Measurements from ENCODE around the gene DDX24.

The DDX24 gene

GRCh38 chr14:94113490-94113889 lies 32.5 kb upstream of the DDX24 start:
- TF ChIP-seq, protein P1, sequence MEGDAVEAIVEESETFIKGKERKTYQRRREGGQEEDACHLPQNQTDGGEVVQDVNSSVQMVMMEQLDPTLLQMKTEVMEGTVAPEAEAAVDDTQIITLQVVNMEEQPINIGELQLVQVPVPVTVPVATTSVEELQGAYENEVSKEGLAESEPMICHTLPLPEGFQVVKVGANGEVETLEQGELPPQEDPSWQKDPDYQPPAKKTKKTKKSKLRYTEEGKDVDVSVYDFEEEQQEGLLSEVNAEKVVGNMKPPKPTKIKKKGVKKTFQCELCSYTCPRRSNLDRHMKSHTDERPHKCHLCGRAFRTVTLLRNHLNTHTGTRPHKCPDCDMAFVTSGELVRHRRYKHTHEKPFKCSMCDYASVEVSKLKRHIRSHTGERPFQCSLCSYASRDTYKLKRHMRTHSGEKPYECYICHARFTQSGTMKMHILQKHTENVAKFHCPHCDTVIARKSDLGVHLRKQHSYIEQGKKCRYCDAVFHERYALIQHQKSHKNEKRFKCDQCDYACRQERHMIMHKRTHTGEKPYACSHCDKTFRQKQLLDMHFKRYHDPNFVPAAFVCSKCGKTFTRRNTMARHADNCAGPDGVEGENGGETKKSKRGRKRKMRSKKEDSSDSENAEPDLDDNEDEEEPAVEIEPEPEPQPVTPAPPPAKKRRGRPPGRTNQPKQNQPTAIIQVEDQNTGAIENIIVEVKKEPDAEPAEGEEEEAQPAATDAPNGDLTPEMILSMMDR (IDR thresholded peaks at IDR 0.05): no peak

DNA sequence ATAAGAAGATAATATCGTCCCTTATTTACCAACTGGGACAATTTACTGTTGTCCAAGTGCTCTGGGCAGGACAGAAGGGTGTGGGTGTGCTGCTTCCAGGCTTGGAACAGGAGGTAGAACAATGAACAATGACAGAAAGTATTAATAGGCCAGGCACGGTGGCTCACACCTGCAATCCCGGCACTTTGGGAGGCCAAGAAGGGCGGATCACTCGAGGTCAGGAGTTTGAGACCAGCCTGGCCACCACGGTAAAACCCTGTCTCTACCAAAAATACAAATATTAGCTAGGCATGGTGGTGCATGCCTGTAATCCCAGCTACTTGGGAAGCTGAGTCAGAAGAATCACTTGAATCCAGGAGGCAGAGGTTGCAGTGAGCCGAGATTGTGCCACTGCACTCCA lies 32.1 kb upstream of the DDX24 start:
- TF ChIP-seq, protein P1 (IDR thresholded peaks at IDR 0.05): no peak

GRCh38 chr14:94112513-94113063 lies 31.6 kb upstream of the DDX24 start:
- TF ChIP-seq, protein P1 (IDR thresholded peaks at IDR 0.05): no peak

DNA sequence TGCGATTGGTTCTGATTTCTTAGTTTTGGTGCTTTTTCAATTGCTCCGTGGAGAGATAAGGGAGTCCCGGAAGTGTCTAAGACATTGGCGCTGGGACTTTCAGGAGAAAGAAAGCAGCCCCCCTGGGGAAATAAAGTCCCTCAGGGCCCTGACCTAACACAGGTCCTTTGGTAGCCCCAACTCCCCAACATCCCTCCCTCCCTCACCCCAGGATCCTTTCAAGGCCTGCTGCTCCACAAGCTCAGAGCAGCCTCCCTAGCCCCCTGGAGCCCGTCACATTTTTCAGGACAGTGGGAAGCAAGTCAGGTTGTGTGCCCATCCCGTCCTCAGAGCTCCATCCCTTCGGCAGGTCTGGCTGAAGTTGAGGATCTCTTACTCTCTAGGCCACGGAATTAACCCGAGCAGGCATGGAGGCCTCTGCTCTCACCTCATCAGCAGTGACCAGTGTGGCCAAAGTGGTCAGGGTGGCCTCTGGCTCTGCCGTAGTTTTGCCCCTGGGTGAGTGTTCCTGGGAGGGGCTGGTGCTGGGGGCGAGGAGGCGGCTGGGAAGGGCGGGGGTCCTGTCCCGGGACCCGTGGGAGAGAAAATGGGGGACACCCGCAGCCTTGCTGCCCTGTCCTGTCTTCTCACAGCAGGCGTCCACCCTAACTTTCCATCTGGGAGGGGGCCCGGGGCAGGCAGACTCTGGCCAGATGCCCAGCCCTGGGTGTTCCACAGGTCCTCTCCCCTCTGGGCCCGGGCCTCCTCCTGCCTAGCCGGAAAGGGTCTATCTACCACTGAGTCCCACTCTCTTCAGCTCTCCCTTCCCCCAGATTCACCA lies 30.5 kb upstream of the DDX24 start:
- TF ChIP-seq, protein P1 (IDR thresholded peaks at IDR 0.05): no peak

DNA sequence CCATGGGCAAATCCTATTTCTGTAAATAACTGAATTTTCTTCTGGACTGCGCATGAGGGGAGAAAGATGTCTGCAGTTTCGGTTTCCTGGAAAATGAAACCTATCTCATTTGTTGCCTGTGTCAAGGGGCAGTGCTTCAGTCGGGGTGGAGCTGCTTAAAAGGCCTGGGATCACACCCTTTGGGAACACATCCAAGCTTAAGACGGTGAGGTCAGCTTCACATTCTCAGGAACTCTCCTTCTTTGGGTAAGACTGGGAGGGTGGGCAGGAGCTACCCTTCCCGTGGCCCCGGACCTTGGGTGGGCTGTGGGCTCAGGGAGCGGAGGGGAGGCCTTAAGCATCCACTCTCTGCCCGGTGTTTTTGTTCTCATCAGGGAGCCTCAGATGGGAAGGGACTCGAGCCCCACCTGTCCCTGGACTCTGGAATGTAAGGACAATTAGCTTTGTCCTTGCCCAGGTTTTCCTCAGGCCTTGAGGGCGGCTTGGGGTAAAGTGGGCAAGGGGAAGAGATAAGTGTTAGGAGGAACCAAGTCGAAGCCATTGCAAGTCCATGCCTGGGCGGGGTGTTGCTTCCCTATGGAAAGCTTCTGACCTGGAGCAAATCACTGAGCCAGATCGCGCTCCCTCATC lies 29.7 kb upstream of the DDX24 start, which contains the start of gene IFI27:
TSS of gene IFI27 (plus strand) at position 185 of the 630 bp plus-strand sequence.
- TF ChIP-seq, protein P1 (IDR thresholded peaks at IDR 0.05): no peak

DNA sequence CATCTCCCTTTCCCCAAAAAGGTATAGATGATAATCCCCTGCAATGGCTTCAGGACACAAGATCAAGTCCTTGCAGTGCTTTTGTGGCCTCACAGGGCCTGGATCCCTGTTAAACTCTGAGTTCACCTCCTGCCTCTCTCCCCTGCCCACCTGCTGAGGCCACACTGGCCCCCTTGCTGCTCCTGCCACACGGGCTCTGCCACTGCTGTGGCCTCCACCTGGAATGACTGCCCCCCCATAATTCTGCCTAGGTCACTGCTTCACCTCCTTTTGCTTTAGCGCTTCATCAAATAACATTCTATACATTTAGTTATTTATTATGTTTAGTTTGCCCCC lies 28.9 kb upstream of the DDX24 start:
- TF ChIP-seq, protein P1 (IDR thresholded peaks at IDR 0.05): no peak

DNA sequence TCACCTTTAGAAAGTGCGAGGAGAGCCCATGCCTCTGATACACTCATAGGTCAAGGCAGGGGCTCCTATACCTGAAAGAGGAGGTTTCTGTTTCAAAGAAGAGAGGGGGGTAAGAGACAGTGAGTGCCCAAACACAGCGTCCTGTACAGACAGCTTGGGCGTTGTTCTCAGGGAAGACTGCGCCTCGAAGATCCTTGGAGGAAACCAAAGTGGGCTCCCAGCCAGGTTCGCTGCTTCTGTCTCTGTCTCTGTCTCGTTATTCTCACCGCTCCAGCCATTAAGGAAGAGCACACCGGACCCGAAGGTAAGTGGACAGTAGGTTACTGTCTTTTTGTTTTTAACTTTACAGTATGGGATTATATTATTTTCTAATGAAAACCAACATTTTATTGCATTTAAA lies 23.7 kb upstream of the DDX24 start:
- TF ChIP-seq, protein P1 (IDR thresholded peaks at IDR 0.05): no peak

Measured in LNCAP (cell line).